Panc1 (cell line): ENCODE data around the gene STIP1.

ENCODE experiments used
- POLR2AphosphoS5 ChIP-seq: IDR thresholded peaks from 2 replicates; pipeline ENCODE4 v1.6.1; 2012; ENCODE audit warnings: mild to moderate bottlenecking, low read depth, low read length, moderate library complexity
- REST ChIP-seq, 2 experiments: IDR thresholded peaks; 2 replicates each; pipeline ENCODE4 v1.6.1; 2011 to 2012; ENCODE audit warnings: low read depth in 2 of 2, control low read depth in 1 of 2, low read length in 1 of 2, mild to moderate bottlenecking in 1 of 2, moderate library complexity in 1 of 2; ENCODE audit not compliant: insufficient read depth in 1 of 2
- SIN3A ChIP-seq: IDR thresholded peaks from 2 replicates; pipeline ENCODE4 v1.6.1; 2012; ENCODE audit warnings: low read depth, mild to moderate bottlenecking, low read length, moderate library complexity, borderline replicate concordance; ENCODE audit not compliant: insufficient read depth
- TCF7L2 ChIP-seq: IDR thresholded peaks from 2 replicates; pipeline ENCODE4 v1.6.1; 2011; ENCODE audit warnings: mild to moderate bottlenecking, low read depth, low read length, inconsistent platforms
- TF ChIP-seq, protein P1 (sequence below): fragments of 450-650 bp; IDR thresholded peaks from 2 replicates; pipeline ENCODE4 v1.5.1; 2017; ENCODE audit warnings: mild to moderate bottlenecking

DNA sequence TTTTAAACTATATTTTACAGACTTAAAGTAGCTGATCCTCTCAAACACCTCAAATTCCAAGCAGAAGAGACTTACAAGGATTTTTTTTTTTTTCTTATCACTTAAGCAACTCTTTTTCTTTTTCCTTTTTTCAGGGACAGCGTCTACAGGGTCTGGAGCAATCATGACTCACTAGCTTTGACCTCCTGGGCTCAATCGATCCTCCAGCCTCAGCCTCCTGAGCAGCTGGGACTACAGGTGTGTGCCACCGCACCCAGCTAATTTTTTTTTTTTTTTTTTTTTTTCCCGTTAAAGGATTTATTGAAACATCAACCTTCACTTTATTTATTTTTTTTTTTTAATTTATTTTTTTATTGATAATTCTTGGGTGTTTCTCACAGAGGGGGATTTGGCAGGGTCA is 15.6 kb upstream of the STIP1 start:
- TF ChIP-seq, protein P1, sequence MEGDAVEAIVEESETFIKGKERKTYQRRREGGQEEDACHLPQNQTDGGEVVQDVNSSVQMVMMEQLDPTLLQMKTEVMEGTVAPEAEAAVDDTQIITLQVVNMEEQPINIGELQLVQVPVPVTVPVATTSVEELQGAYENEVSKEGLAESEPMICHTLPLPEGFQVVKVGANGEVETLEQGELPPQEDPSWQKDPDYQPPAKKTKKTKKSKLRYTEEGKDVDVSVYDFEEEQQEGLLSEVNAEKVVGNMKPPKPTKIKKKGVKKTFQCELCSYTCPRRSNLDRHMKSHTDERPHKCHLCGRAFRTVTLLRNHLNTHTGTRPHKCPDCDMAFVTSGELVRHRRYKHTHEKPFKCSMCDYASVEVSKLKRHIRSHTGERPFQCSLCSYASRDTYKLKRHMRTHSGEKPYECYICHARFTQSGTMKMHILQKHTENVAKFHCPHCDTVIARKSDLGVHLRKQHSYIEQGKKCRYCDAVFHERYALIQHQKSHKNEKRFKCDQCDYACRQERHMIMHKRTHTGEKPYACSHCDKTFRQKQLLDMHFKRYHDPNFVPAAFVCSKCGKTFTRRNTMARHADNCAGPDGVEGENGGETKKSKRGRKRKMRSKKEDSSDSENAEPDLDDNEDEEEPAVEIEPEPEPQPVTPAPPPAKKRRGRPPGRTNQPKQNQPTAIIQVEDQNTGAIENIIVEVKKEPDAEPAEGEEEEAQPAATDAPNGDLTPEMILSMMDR = no peak
- TF ChIP-seq POLR2AphosphoS5 (no peak), TCF7L2 (no peak), REST (IDR thresholded peaks at IDR 0.05; ENCODE audit: insufficient read depth in 1 of 2, low read depth in 2 of 2, low read length in 1 of 2) (no peak), SIN3A (no peak)
